LHCN-M2 (cell line): ENCODE results near the gene ARRB1. TPM values are rescaled to one million over a fixed set of nuclear protein-coding genes. Genes with fewer than 3 reads are reported as not detected.
"Not testable (repeated sequence)": the region's sequence is repeated elsewhere in the genome, so short reads cannot be mapped to it uniquely, and the experiment has no call there.

Experiments used
- DNase-seq: peaks from one replicate; pipeline ENCODE4 v3.0.0-alpha.2; 2012; ENCODE audit warnings: low read depth
- total RNA-seq: library from RNA; depleted of rRNA; stranded (reverse); fragments of >200 nt; gene quantifications from 2 replicates; pipeline ENCODE4 v1.2.3, GENCODE V29; 2014

The ARRB1 gene
- total RNA-seq, 1 experiment from 2014 or later: 22.4 TPM

- no peak for DNase-seq
These were observed 75.3 kb downstream of the ARRB1 start for GRCh38 chr11:75276186-75276585.

- no peak for DNase-seq
These were observed 75.9 kb downstream of the ARRB1 start for GRCh38 chr11:75275581-75275980.

GRCh38 chr11:75274716-75275115 lies 76.7 kb downstream of the ARRB1 start:
- not testable (repeated sequence) for DNase-seq

GRCh38 chr11:75273411-75274391 lies 77.8 kb downstream of the ARRB1 start:
- DNase-seq: no peak

GRCh38 chr11:75272821-75273301 lies 78.6 kb downstream of the ARRB1 start:
- DNase-seq: no peak

GRCh38 chr11:75272391-75272790 lies 79.1 kb downstream of the ARRB1 start:
- DNase-seq: no peak

GRCh38 chr11:75271730-75272129 lies 79.7 kb downstream of the ARRB1 start:
- no peak for DNase-seq

- peak; percentile 11 for DNase-seq
These were observed 80.5 kb downstream of the ARRB1 start for GRCh38 chr11:75270896-75271418.

- no peak for DNase-seq
These were observed 81.6 kb downstream of the ARRB1 start for GRCh38 chr11:75269896-75270295.

- DNase-seq: no peak
These were observed 82.1 kb downstream of the ARRB1 start for GRCh38 chr11:75269367-75269660.

GRCh38 chr11:75268626-75269366 lies 82.7 kb downstream of the ARRB1 start:
- DNase-seq: no peak

- no peak for DNase-seq
These were observed 84.1 kb downstream of the ARRB1 start for GRCh38 chr11:75267171-75267970.

GRCh38 chr11:75265851-75266531 lies 85.5 kb downstream of the ARRB1 start:
- DNase-seq: no peak

- DNase-seq: no peak
These were observed 86.5 kb downstream of the ARRB1 start for GRCh38 chr11:75264971-75265370.

- DNase-seq: no peak
These were observed 87.1 kb downstream of the ARRB1 start for GRCh38 chr11:75264356-75264755.

GRCh38 chr11:75263944-75264349 lies 87.5 kb downstream of the ARRB1 start:
- no peak for DNase-seq

- DNase-seq: no peak
These were observed 88.3 kb downstream of the ARRB1 start for GRCh38 chr11:75262961-75263852.

- no peak for DNase-seq
These were observed 89.0 kb downstream of the ARRB1 start for GRCh38 chr11:75262436-75262835.

GRCh38 chr11:75261902-75262361 lies 89.5 kb downstream of the ARRB1 start:
- no peak for DNase-seq
